ELR (cell line): ENCODE measurements around the gene CHRNA3.

Experiments
- DNase-seq: peaks from one replicate; pipeline ENCODE4 v3.0.0-alpha.2; 2015; ENCODE audit warnings: low read depth

The CHRNA3 gene

DNA sequence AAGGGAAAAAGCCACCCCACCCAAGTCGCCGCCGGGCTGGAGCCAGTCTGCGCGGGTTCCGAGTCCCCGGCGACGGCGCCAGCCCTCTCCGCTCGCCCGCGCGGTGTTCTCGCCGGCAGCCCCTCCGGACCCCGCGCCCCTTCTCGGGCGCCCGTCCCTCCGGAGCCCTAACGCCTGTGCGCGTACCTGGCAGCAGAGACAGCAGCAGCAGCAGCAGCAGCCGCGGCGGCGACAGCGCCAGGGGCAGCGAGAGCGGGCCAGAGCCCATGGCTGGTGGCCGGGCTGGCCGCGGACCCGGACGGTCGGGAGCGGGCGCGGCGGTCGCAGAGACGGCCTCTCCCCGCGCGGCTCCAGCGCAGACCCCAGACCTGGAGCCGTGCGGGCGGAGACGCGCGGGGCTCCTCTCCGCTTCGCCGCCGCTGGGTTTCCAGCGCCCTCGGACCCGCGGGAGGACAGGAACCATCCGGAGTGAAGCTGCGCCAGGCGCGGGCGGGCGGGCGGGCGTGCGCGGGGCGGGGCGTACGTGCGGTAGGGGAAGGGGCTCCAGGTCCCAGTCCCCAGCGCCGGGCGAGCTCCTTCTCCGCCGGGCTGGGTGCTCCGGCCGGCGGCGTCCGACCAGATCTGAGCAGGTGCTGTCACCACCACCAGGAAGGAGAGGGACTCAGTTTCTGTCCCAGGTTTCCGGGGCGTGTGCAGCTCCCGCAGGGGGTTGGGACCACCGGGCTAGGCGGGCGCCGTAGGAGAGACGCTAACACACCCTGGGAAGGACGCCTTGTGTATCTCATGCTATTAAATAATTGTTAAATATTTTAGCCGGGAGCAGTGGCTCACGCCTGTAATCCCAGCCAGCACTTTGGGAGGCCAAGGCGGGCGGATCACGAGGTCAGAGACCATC lies at the start of gene CHRNA3:
Gene CHRNA3, minus strand, starts transcription at position 470 of the 895 bp plus-strand sequence. Its CDS starts 202 bp downstream, at position 268.
- DNase-seq: no peak

DNA sequence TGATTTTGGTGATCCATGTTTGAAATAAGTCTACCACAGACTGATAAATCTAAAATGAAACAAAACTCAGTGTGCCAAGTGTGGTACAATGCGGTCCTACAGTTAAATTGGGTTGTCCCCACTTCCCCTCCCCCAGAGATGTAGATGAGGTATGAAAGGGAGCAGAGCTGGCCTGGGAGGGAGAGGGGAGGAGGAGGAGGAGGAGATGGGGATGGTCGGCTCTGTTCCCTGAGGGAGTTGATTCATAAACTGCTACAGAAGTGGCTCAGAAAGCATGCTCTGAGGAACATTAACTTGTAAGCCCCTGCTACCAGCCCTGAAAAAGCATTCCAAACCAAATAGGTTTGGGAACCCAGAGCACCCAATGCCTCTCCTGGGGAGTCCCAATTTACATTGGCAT lies 48.2 kb upstream of the CHRNA3 start:
- no peak for DNase-seq

DNA sequence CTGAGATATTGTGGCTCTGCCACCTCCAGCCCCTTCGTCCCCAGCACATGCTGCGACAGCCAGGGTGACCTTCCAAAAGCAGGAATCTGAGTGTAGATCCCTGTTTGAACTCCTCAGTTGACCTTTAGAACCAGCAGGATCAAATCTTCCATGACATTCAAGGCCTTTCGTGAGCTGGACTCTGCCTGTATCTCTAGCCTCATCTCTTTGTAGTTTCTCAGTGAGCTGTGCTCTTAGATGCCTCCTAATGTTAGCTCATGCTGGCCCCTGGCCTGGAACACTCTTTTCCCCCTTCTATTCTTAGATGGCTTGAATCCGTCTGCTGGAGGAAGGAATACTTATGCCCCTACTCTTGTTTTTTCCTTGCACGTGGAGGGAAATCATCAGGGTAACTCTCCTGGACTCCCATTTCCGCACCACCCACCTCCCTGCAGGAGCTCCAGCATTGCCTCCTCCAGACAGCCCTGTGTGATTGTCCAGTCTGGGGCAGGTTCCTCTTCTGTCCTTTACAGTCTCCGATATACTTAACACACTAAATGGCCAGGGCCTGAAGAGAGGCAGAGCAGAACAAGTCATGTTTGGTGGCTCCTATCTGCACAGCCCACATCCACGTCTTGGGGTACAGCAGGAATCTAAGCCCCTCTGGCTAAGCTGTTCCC lies 46.9 kb upstream of the CHRNA3 start:
- DNase-seq: no peak

DNA sequence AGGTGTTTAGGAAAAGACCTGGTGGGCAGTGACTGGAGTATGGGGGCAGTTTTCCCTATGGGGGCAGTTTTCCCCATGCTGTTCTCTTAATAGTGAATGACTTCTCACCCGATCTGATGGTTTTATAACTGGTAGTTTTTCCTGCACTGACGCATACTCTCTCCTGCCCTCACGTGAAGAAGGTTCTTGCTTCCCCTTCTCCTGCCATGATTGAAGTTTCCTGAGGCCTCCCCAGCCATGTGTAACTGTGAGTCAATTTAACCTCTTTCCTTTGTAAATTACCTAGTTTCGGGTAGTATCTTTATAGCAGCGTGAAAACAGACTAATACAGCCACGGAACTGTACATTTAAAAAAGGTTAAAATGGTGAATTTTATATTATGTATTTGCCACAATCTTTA lies 45.2 kb upstream of the CHRNA3 start:
- DNase-seq: no peak

DNA sequence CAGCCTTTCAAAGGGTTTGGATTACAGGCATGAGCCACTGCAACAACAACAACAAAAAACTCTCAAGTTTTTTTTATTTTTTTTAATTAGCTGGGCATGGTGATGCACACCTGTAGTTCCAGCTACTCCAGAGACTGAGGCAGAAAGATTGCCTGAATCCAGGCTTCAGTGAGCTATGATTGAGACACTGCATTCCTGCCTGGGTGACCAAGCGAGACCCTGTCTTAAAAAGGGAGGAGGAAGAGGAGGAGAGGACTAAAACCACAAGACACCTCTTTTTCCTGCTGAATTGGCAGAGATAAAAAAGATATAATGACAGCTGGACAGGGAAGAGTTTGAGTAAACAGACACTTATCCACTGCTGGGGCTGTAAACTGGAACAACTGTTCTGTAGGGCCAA lies 42.9 kb upstream of the CHRNA3 start:
- no peak for DNase-seq

DNA sequence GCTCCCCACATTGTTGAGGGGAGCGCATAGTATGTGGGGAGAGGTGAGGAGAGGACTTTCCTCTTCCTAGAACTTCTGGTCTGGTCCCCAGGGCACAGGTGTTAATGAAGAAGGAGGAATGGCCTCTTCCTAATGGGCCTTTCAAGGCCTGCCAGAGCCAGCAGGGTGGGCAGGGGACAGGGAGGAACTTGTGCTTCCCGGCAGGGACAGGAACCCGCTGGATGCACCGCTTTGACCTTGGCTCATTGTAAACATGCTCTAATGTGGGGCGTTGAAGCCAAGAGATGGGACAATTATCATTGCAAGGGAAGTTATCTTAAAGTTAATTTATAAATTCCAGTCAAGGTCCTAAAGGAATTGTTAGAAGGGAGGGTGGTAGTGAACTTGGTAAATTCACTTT lies 41.2 kb upstream of the CHRNA3 start:
- DNase-seq: no peak

DNA sequence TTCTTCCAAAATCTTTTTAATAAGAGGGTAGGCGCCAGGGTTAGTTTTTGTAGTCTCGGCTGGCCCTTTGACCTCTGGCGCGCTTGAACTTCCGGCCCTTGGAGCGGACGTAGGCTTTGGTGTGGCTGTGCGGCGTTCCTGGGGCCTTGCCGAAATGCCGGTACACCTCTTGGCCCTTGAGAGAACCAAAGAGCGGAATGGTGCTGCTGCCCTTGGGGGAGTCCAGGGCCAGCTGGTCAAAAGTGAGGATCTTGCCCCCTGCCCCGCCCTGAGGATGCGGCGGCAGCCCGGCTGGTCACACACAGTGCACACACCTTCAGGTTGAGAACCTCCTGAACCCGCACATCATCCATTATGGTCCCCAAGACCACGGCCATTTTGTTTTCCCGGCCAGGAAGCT lies 40.2 kb upstream of the CHRNA3 start:
- DNase-seq: no peak

DNA sequence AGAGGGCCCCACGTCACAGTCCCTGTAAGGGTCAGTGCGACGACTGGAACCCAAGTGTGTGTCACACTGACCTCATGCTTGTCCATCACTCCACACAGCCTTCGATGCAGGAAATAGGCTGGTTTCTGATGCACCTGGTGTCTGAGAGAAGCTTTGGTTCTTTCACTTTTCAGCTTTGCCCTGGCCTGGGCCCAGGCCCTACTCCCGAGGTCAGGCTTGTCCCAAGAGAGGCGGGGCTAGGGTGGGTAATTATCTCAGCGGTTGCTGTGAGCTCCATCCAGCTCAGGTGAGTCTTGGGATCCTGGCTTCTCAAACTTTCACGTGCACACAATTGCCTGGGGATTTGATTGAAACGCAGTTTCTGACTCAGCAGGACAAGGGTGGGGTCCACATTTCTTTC lies 39.8 kb upstream of the CHRNA3 start:
- DNase-seq: no peak

DNA sequence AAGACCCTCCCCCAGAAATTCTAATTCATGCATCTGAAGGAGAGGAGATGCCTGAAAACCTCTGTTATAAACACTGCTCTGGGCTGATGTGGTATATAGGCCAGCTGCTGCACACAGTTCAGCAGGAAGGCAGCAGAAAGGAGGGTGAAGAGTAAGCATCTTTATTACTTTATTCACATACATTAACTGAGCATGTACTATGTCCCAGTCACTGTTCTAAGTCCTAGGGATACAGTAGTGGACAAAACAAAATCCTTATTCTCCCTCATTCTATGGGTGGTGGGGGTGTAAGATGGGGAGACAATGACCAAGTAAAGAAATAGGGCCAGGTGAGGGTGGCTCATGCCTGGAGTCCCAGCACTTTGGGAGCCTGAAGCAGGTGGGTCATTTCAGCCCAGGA lies 38.0 kb upstream of the CHRNA3 start:
- DNase-seq: no peak

DNA sequence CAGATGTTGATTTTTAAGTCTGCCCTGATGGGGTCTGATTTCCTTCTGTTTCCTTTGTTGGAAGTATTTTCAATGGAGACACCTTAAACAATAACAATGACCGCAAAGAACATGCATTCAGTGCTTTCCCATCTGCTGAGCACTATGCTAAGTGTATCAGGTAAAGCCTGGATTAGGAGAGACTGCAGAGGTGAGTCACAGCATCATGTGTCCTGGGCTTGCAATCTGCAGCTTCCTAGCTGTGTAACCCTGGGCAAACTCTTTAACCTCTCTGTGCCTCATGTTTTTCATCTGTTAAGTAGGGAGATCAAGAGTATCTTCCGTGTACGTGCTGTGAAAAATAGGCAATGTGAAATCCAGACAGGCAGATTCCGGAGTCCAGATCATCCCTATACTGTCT lies 33.5 kb upstream of the CHRNA3 start:
- DNase-seq: no peak

DNA sequence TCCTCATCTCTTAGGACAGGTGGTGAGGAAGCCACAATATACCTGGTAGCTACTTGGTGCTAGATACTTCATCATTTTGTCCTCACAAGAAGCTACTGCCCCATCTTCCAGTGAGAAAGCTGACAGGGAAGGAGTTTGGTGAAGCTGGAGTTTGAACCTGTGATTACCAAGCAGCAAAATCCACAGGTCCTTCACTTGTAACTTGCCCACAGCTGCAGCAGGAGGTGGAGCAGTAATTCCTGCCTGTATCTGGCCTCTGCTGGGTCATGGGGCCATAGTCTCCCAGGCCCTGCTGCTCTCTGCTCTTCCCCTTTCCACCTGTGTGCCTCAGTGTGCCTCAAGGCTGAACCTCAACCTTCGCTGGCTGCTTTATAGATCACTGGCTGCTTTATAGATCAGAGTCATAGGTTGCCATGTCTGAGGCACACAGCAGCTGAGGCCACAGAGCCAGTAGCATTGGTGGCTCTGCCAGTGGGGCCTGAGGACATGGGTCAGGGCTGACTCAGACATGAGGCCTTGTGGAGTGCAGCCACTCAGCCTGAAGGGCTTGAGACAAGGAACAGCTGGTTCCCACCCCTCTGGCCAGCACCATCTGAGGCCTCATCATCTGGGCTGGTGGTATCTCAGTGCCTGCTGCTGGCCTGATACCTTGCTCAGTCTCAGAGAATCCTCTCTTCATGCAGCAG lies 31.3 kb upstream of the CHRNA3 start:
- no peak for DNase-seq

DNA sequence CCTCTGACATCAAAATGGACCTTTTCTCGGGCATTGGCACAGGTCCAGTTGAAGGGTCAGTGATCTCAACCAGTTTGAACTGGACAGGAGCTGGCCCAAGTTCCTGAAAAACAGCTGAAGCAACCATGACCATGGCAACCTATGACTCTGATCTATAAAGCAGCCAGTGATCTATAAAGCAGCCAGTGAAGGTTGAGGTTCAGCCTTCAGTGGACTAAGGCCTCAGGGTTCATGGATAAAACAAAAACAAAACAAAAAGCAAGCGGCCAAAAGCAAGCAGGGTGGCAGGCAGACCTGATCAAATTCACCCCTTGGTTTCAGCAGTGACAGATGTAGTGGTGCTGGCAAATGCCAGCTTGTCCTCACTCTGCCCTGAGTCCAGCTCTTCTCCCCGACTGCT lies 30.2 kb upstream of the CHRNA3 start:
- no peak for DNase-seq

DNA sequence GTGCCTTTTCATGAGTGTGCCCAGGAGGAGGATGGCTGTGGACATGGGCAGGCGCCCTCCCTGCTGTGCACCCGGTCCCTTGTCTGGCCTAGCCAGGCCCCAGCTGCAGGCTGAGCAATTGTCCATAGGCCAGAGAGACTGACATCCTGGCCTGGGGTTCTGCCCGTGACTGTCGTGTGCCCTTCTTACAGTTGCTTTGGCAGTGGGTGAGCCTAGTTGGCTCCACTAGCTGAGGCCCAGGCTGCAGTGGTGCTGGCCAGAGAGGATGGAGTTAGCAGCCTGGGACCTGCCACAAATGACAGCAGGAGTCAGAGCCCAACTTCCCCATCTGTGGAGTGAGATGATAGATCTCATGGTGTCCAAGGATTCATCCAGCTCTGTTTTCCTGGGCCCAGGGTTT lies 29.2 kb upstream of the CHRNA3 start:
- no peak for DNase-seq

DNA sequence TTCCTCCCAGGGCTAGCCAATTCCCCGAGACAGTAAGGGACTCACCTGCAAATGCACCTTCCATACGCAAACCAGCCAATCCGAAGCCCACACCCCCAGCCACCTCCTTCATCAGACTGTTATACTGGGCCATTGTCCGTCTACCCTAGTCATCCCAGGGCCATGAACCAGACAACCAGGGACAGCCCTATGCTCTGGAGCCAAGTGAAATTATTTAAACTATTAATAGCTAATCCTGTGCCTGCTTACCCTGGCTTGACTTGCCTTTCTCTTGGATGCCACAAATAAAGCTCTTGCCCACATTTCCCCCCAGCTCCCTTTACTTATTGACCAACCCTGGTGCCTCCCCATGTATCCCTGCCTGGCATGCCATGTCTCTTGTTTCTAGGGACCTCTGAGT lies 24.2 kb upstream of the CHRNA3 start:
- no peak for DNase-seq

DNA sequence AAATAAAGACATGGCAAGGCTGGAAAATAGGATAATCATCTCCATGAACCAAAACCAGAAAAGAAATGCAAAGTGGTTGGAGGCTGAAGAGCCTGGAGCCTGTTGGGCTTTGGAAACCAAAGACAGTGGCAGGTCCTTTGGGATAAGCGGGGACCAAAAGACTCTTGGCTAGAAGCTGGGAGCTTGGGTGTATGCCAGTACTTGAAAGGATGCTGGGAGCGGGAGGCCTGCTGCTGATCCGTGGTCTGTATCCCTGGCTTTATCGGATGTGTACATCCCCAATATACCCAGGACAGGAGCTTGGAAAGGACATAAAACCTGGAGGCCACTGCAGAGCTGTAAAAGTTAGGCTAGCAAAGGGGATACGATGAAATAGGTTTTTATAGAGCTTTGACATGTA lies 21.5 kb upstream of the CHRNA3 start:
- no peak for DNase-seq

DNA sequence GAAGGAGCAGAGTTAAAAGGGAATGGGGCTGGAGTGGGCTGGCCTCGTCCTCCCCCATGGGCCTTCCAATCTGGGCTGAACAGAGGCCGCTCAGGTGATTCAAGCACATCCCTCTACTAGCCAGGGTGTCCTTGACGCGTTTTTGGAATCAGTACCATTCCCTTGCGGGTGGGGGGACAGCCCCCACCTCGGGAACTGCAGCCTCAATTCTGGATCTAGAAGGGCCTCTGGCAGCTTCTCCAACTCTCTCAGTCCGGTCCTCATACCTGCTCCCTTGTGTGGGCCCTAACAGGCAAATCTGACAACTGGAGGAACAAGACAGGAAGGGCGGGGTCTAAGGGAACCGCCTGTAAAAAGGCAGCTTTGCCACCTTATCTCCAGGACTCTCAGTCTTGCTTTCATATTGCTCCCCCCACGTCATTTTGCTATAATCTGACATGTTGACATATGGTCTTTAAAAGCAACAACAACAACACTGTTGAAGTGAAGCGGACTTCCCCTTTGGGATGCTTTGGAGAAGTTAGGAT lies 21.0 kb upstream of the CHRNA3 start:
- no peak for DNase-seq

DNA sequence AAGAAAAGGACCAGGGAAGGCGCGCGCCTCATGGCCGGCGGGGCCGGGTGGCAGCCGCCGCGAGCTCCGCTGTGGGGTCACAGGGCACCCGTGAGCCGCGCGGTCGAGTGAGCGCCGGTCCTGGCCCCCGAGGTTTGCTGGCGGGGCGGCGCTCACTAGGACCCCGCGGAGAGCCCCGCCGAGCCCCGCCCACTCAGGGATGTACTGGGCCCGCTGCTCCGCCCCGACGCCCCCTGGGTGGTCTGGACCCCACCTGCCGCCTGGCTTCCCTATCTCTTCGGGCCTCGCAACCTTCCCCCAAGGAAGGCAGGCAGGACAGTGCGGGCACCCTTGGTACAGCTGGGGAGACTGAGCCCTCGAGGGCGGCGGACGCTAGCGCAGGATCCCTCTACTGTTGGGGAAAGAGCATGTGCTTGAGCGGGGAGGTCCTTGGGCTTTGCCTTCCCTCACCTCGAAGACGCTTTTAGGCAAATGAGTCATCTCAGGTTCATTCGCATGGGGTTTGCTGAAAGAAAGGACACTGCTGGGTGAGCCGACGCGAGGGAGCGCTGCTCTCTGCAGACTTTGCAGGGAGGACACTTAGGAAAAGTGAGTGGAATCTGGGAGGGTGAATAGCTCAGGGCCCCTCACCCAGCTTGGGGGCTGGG lies 20.4 kb upstream of the CHRNA3 start, which contains the start of gene CHRNB4:
Gene CHRNB4, minus strand, starts transcription at position 109 of the 647 bp plus-strand sequence. Its CDS starts 77 bp downstream, at position 32.
- no peak for DNase-seq

DNA sequence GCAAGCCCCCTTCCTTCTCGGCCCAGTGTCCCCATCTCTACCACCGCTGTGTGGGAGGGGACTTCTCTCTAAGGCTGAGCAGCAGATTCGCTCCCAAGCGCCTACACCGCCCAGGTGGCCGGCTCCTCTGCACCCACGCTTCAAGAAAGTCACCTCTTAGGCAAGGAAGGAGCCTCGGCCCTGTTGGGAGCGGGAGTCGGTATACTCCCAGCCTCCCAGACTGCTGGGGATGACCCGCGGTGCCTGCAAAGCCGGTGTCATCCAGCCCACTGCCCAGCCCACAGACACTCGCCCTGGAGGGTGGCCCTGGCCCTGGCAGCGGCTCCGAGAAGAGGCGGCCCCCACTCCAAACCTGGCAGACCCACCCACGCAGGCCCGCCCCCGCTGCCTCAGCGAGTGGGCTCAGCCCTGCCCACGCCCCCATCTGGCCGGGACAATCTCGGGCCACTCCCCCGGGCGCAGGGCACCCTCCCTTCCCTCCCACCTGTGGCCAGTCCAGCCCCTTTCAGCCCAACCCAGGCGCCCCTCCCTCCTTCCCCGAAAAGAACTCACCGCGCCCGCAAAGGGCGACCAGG lies 19.8 kb upstream of the CHRNA3 start:
- no peak for DNase-seq

DNA sequence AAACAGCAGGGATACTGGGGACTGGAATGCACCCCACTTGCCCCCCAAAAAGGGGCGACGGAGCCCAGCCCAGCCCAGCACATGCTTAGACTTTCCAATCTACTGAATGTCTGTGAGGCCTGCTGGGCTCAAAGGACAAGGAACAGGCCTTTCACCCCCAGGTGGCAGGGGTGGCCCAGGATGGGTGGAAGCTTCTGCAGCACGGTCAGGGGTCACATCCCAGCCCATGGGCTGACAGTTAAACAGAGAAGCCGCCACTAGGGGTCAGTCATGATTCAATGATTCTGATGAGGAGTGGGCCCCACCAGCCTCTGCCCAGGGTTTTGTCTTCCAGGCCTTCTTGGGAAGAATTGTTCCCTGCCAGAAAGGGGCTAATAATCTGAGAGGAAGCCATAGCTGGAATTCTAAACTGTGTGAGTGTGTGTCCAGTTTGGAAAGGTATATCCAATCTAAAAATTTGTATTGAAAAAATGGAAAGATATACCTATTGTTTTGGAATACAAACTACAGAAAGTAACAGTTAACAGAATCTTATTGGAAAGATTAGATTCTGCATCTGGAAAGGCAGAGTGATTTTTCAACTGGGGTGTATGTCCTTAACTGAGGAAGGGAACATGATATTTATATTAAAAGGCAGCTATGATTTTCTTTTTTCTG lies 18.0 kb upstream of the CHRNA3 start:
- DNase-seq: peak; percentile 60

DNA sequence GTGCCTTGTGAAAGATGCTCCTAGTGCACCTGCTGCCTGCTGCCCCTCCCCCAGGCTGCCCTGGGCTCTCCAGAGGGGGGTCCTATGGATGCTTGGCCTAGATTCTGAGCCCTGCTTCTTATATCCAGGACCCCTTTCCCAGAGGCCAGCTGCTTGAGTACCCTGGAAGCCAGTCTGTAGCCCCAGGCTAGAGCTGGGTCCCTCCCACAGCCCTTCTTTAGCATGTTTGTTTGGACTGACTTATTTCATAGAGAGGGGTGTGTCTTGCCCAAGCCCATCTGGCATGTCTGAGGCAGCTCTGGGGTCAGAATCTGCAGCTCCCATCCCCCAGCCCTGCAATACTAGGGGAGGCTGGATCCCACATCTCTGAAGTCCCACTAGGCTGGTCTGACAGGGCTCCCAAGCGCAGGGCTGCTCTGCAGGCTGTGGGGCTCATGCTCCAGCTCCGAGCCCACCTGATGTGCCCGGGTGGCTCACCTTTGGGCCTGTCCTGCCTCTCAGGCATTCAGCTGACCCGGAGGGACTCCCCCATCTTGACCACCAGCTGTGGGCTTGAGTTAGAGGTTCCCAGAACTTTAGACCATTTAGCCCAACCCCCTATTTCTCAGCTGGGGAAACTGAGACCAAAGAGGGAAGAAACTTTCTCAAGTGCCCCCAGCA lies 17.1 kb upstream of the CHRNA3 start:
- DNase-seq: no peak
